IPS DF 6.9 (cell line): ENCODE measurements around the gene NAA60.

Source experiments
- DNase-seq: peaks from one replicate; pipeline ENCODE4 v3.0.0-alpha.2; 2013; ENCODE audit warnings: low read depth, low spot score
- H3K27ac ChIP-seq: one replicate; pipeline ENCODE4 v1.5.1; 2013; ENCODE audit warnings: low read length, control low read depth
- H3K27me3 ChIP-seq: 2 replicates; pipeline ENCODE4 v1.6.1; 2013; ENCODE audit warnings: mild to moderate bottlenecking, low read length; ENCODE audit not compliant: control insufficient read depth, insufficient read depth
- H3K36me3 ChIP-seq: 2 replicates; pipeline ENCODE4 v1.6.1; 2013; ENCODE audit warnings: low read length; ENCODE audit not compliant: control insufficient read depth, insufficient read depth
- H3K4me1 ChIP-seq: 2 replicates; pipeline ENCODE4 v1.6.1; 2013; ENCODE audit warnings: low read length; ENCODE audit not compliant: control insufficient read depth, insufficient read depth
- H3K4me3 ChIP-seq: 2 replicates; pipeline ENCODE4 v1.5.1; 2013; ENCODE audit warnings: mild to moderate bottlenecking, low read length
- H3K9me3 ChIP-seq: 2 replicates; pipeline ENCODE4 v1.6.1; 2013; ENCODE audit warnings: low read length, inconsistent platforms; ENCODE audit not compliant: control insufficient read depth, insufficient read depth
- WGBS: extraction: QIAGEN DNeasy Blood & Tissue Kit; methylation state at CpG from one replicate; pipeline ENCODE4 v1.1.7; 2013; ENCODE audit warnings: mixed read lengths, missing lambda C conversion rate; ENCODE audit not compliant: insufficient read length, insufficient coverage; 5-methylcytosine and 5-hydroxymethylcytosine counted together

The NAA60 gene

DNA sequence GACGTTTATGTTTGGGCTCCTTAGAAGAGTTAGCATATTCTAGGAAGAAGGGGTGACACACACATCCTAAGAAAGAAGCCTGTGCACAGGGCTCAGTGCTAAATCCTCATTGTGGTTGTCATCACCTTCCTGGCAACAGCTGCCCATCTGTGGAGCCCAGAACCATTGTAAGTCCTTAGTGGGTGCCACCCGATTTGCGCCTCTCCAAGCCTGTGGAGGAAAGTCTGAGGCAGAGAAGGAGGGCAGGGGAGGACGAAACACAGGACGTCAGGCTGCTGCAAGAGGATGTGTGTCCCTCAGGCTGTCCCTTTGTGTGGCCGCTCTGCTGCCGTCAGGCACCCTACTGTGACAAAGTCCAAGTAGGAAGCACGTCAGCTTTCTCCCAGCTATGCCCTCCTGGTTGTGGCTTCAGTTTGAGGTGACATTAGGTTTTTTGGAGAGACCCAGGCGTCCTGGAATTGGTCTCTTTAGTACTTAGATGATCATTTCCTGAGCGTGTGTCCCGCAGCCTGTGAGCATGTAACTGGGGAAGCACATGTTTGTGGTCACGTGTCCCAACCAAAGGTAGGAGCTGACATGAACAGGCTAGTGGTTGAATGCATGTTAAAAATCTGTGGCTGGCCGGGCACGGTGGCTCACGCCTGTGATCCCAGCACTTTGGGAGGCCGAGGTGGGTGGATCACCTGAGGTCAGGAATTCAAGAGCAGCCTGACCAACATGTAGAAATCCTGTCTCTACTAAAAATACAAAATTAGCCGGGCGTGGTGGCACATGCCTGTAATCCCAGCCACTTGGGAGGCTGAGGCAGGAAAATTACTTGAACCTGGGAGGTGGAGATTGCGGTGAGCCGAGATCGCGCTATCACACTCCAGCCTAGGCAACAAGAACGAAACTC is 68.1 kb downstream of the NAA60 start:
- Histone ChIP-seq H3K36me3 (peaks cover 5% of the 10 kb centered on the region), H3K4me3 (no peak overlapping the region), H3K27ac (no peak overlapping the region), H3K4me1 (no peaks in the 10 kb centered on the region), H3K9me3 (no peaks in the 10 kb centered on the region), H3K27me3 (no peaks in the 10 kb centered on the region)
- no peak for DNase-seq
- WGBS, result no CpG with 5 or more reads among the region's 23 CpGs

GRCh38 chr16:3513892-3514583 is 70.6 kb downstream of the NAA60 start:
- no peaks in the 10 kb centered on the region for H3K4me1 ChIP-seq
- no CpG with 5 or more reads among the region's 7 CpGs for WGBS

DNA sequence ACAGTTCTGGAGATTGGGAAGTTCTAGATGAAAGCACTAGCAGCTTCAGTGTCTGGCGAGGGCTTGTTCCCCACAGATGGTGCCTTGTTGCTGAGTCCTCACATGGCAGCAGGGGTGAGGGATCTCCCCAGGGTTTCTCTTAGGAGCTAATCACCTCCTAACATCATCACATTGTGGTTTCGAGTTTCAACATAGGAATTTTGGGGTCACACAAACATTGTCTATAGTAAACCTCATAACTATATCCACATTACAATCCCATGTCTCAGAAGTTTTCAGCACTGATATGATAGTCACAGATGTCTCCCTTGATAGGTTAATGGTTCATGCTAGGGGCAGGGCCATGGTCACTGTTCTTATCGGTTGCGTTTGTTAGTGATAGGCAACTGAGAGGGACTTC is 71.1 kb downstream of the NAA60 start:
- Histone ChIP-seq H3K9me3 (no peaks in the 10 kb centered on the region), H3K4me3 (no peak overlapping the region), H3K27ac (no peak overlapping the region), H3K27me3 (no peaks in the 10 kb centered on the region), H3K36me3 (peaks cover 3% of the 10 kb centered on the region; the same call in 1 of the 2 replicates), H3K4me1 (no peaks in the 10 kb centered on the region)
- no CpG with 5 or more reads among the region's 4 CpGs for WGBS
- DNase-seq, result no peak

More at GRCh38 chr16:3513892-3514583, 70.6 kb downstream of the NAA60 start:
- H3K9me3 ChIP-seq, result no peaks in the 10 kb centered on the region
- no peak overlapping the region for H3K4me3 ChIP-seq
- peaks cover 5% of the 10 kb centered on the region for H3K36me3 ChIP-seq
- H3K27ac ChIP-seq, result no peak overlapping the region
- DNase-seq, result no peak
- H3K27me3 ChIP-seq, result no peaks in the 10 kb centered on the region

DNA sequence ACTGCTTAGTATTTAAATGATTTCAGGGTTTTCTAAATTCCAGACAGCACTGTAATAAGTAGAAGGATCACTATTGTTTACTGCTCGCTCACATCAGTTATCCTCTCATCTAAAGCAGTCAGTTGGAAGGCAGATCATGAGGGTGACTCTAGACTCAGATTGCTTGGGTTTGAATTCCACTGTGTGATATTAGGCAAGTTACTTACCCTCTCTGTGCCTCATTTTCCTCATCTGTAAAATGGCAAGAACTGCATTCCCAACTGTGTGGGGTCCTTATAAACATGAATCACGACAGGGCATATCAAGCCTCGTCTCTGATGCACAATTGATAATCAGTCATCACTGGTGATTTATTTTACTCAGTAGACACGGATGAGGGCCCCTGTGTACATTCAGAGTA is 72.4 kb downstream of the NAA60 start:
- H3K4me1 ChIP-seq, result no peaks in the 10 kb centered on the region
- no peaks in the 10 kb centered on the region for H3K27me3 ChIP-seq
- H3K36me3 ChIP-seq, result peaks cover 3% of the 10 kb centered on the region; the same call in 1 of the 2 replicates
- WGBS, result no CpG with 5 or more reads among the region's 4 CpGs
- H3K4me3 ChIP-seq, result no peak overlapping the region
- no peak overlapping the region for H3K27ac ChIP-seq
- H3K9me3 ChIP-seq, result no peaks in the 10 kb centered on the region
- DNase-seq, result no peak

GRCh38 chr16:3518292-3518985 is 75.0 kb downstream of the NAA60 start:
- no peaks in the 10 kb centered on the region for H3K27me3 ChIP-seq
- WGBS, result no CpG with 5 or more reads among the region's 6 CpGs
- DNase-seq, result no peak
- H3K36me3 ChIP-seq, result peaks cover 3% of the 10 kb centered on the region; the same call in 1 of the 2 replicates
- H3K4me1 ChIP-seq, result no peaks in the 10 kb centered on the region
- no peak overlapping the region for H3K27ac ChIP-seq
- no peaks in the 10 kb centered on the region for H3K9me3 ChIP-seq
- H3K4me3 ChIP-seq, result no peak overlapping the region

DNA sequence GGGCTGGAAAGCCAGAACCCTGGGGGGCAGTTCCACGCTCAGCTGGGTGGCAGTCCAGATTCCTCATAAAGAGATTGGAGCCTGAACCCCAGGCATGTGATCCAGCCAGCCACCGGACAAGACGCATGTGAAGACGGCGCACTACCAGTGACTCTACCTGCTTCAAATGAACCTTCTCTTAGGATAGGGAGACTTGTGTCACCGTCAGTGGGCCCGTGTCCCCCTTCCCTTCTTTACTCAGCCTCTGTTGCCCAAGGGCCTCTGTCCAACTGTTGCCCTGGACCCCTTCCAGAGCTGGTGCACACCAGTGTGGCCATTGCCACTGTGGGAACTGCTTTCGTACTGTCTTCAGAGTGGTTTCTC is 75.5 kb downstream of the NAA60 start:
- H3K27ac ChIP-seq, result no peak overlapping the region
- H3K4me1 ChIP-seq, result no peaks in the 10 kb centered on the region
- WGBS, result no CpG with 5 or more reads among the region's 8 CpGs
- no peaks in the 10 kb centered on the region for H3K27me3 ChIP-seq
- H3K9me3 ChIP-seq, result no peaks in the 10 kb centered on the region
- H3K36me3 ChIP-seq, result peaks cover 1% of the 10 kb centered on the region; the same call in 1 of the 2 replicates
- DNase-seq, result no peak
- H3K4me3 ChIP-seq, result no peak overlapping the region

DNA sequence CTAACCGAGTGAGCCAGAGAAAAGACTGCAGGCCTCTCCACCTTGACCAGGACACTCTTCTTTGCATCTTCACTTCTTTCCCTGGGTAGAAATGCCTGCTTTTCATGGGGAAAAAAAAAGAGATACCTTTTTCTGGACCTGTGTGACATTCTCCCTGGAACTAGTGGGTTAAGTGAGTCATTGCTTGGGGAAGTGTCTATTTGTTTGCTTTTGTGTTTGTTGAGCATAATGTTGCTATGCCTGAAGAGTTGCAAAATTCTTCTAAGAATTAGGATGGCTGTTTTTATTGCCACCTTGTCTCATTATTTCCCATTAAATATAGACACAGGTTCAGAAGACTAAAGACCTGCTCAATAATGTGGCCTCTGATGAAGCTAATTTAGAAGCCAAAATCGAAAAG is 76.1 kb downstream of the NAA60 start:
- H3K4me3 ChIP-seq, result no peak overlapping the region
- no peak for DNase-seq
- no peak overlapping the region for H3K27ac ChIP-seq
- no CpG with 5 or more reads among the region's 2 CpGs for WGBS
- H3K27me3 ChIP-seq, result no peaks in the 10 kb centered on the region
- no peaks in the 10 kb centered on the region; the same call in 1 of the 2 replicates for H3K36me3 ChIP-seq
- H3K9me3 ChIP-seq, result no peaks in the 10 kb centered on the region
- no peaks in the 10 kb centered on the region for H3K4me1 ChIP-seq

DNA sequence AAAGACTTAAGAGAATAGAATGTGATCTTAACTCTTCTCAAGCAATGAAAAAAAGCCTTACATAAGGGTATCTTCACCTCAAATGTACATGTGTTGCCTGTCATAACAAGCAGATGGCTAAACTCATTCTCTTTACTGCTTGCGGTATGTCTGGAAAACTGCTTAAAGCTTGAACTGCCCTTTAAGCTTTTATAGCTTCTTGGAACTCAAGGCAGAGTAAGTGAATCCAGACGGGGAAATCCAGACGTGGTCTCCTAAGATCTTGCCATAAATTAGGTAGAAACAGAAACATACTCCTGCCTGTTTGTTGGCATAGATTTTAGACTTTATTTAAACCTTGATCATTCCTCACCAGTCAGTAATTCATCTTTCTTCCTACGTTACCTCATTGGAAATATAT is 76.9 kb downstream of the NAA60 start:
- no peak overlapping the region for H3K27ac ChIP-seq
- no peaks in the 10 kb centered on the region for H3K27me3 ChIP-seq
- no peak overlapping the region for H3K4me3 ChIP-seq
- DNase-seq, result no peak
- H3K9me3 ChIP-seq, result no peaks in the 10 kb centered on the region
- WGBS, result no CpG with 5 or more reads among the region's 4 CpGs
- no peaks in the 10 kb centered on the region for H3K4me1 ChIP-seq
- H3K36me3 ChIP-seq, result peaks cover 2% of the 10 kb centered on the region; the same call in 1 of the 2 replicates

- H3K4me3 ChIP-seq, result no peak overlapping the region
- no peaks in the 10 kb centered on the region for H3K9me3 ChIP-seq
- H3K27me3 ChIP-seq, result no peaks in the 10 kb centered on the region
- no CpG with 5 or more reads among the region's 8 CpGs for WGBS
- H3K36me3 ChIP-seq, result peaks cover 2% of the 10 kb centered on the region; the same call in 1 of the 2 replicates
- H3K4me1 ChIP-seq, result no peaks in the 10 kb centered on the region
- no peak overlapping the region for H3K27ac ChIP-seq
- DNase-seq, result no peak
Observed at GRCh38 chr16:3520841-3521240, 77.4 kb downstream of the NAA60 start.

- no peaks in the 10 kb centered on the region for H3K27me3 ChIP-seq
- H3K9me3 ChIP-seq, result no peaks in the 10 kb centered on the region
- no peak overlapping the region for H3K4me3 ChIP-seq
- no CpG with 5 or more reads among the region's 3 CpGs for WGBS
- no peak for DNase-seq
- no peak overlapping the region for H3K27ac ChIP-seq
- peaks cover 2% of the 10 kb centered on the region; the same call in 1 of the 2 replicates for H3K36me3 ChIP-seq
- no peaks in the 10 kb centered on the region for H3K4me1 ChIP-seq
Observed at GRCh38 chr16:3523281-3523680, 79.8 kb downstream of the NAA60 start.
